Stimulated activated CD4-positive, alpha-beta T cell treated with anti-CD3 and anti-CD28 coated beads, Interleukin-12 subunit alpha, Interleukin-12 subunit beta, amount 100 ng/mL, for 4 hours (primary cell): ENCODE results near the gene KATNAL1.

Experiments used
- DNase-seq: peaks from one replicate; pipeline ENCODE4 v3.0.0-alpha.2; 2020

Gene KATNAL1

GRCh38 chr13:30158774-30159445, 148.4 kb downstream of the KATNAL1 start:
- DNase-seq = no peak

GRCh38 chr13:30157616-30157993, 149.7 kb downstream of the KATNAL1 start:
- DNase-seq = no peak

GRCh38 chr13:30156826-30157615, 150.3 kb downstream of the KATNAL1 start:
- no peak for DNase-seq

- no peak for DNase-seq
Observed at GRCh38 chr13:30156270-30156669, 151.1 kb downstream of the KATNAL1 start.

GRCh38 chr13:30154931-30155330, 152.4 kb downstream of the KATNAL1 start:
- DNase-seq = no peak

GRCh38 chr13:30154531-30154930, 152.8 kb downstream of the KATNAL1 start:
- no peak for DNase-seq

- DNase-seq = no peak
Observed at GRCh38 chr13:30153545-30154426, 153.6 kb downstream of the KATNAL1 start.
